GM12873 (cell line): ENCODE measurements around the gene ITGBL1.

ENCODE experiments used
- TF ChIP-seq, protein P1 (sequence below): IDR thresholded peaks from 2 replicates; pipeline ENCODE4 v1.5.1; 2012; ENCODE audit warnings: low read depth, mild to moderate bottlenecking, moderate library complexity, low read length, control low read depth; ENCODE audit not compliant: insufficient read depth; ENCODE audit errors: missing control alignments

Gene ITGBL1

DNA sequence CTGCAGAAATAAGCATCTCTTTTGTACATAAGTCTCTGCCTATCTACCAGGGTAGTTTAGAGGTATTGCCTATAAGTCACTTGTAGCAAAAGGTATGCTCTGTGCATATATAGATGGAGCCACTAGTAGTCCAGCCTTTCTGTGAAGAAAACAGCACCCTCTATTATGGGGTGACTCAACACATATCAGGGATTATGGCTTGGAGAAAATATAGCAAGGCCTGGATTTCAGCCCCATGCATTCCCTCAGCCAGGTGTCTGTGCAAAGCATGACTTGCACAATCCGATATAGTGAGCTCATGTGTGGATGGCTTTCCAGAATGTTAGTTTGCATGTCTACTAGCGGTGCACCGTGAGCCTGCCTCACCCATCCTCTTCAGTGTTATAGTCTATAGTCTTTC lies 22.7 kb upstream of the ITGBL1 start:
- TF ChIP-seq, protein P1, sequence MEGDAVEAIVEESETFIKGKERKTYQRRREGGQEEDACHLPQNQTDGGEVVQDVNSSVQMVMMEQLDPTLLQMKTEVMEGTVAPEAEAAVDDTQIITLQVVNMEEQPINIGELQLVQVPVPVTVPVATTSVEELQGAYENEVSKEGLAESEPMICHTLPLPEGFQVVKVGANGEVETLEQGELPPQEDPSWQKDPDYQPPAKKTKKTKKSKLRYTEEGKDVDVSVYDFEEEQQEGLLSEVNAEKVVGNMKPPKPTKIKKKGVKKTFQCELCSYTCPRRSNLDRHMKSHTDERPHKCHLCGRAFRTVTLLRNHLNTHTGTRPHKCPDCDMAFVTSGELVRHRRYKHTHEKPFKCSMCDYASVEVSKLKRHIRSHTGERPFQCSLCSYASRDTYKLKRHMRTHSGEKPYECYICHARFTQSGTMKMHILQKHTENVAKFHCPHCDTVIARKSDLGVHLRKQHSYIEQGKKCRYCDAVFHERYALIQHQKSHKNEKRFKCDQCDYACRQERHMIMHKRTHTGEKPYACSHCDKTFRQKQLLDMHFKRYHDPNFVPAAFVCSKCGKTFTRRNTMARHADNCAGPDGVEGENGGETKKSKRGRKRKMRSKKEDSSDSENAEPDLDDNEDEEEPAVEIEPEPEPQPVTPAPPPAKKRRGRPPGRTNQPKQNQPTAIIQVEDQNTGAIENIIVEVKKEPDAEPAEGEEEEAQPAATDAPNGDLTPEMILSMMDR: no peak

DNA sequence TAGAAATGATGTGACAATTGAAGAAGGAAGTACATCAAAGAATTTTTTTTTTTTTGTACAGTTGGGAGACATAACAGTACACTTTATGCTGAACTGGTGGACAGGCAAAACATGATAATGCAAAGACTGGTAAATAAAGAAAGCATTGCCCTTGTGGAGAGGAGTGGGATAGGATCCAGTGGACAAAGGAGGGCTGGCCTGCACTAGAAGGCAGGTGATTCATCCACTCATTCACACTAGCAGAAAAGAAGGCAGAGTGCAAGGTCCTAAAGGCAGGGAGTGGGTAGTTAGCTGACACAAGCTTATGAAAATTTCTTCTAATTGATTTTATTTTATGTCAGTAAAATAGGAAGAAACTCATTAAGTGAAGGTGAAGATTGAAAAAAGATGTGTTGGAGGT lies 18.6 kb upstream of the ITGBL1 start:
- TF ChIP-seq, protein P1: no peak

DNA sequence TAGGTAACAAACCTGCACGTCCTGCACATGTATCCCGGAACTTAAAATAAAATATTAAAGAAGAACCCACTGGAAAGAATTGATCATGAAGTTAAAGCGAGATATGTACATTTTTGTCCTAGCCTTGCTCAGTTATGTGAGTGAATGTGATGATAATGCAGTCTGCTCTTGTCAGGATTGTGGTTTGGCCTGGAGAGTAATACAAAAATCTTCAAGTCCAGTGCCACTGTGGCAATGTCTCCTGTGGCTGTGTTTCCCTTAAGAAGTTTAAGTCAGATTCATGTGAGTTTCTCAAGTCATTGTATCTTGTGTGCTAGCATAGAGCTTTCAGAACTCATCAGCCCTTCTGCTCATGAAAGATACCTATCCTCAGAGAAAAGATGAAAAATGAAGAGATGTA lies 18.0 kb upstream of the ITGBL1 start:
- TF ChIP-seq, protein P1: no peak

DNA sequence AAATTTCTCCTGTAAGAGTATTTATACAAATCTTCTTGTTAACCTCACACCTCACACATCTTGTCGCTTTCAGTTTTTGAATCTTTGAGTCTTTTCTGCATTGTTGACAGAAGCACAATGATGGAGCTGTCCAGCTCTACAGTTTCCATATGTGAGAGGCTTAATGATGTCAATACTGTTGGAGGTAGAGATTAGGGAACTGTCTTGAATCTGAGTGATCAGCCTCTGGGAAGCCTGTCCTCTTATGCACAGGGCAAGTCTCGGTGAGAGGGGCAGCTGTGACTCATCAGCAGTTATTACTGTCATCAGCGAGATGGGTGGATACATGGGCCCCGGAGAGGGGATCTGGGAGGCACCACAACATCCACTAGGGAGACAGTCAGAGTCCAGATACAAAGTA lies 4.6 kb upstream of the ITGBL1 start:
- TF ChIP-seq, protein P1: no peak

DNA sequence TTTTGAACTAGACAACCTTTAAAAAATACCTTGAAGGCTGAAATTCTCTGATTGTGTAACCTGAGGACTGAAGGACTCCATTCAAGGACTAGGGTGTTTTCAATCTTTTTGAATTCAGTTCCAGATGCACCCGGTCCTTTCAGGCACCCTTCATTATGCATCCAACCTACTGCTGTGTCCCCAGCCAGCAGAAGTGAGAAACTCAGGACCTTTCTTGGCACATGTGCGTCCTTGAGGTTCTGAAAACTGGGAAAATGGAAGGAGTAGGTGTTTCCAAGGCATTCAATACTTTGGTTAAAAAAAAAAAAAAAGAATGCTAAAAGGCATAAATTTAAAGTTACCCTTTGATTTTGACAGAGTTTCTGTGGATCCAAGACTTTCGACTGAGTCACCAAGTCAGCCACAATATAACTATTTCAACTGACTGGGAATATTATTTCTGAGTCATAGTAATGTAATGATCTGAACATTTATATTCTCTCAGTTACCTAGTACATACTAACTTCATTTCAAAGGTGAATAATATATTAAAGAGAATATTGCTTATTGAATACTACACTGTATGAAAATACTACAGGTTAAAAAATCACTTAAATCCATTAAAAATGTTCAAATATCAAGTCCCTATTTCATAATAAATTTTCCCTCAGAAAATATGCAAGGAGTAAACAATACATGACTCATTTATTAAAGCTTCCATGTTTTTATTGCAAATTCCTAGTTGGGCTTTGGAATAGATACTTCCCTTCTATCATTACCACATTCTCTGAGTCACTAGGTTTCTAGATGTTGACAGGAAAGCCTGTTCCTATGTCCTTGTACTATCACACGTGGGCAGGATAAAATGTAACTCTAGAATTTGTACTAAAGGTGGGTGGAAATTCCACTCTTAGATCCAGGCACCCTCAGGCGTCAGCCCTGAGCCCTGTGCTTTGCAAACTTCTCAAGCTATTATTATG lies 2.4 kb upstream of the ITGBL1 start:
- TF ChIP-seq, protein P1: no peak

DNA sequence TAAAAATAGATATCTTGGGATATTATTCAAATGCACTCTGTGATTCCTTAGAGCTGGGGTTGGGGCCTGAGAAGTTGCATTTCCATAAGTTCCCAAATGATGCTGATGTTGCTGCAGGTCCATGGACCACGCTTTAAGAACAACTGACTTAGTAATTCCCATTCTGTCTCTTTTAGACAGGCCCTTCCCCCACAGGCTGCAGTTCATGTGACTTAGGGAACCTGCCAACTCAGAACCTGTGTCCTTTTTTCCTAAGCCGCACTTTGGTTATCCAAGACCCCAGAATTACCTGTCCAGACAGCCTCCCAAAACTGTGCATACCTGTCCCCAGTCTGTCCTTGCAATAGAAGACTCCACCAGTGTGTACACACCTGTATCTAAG lies 1.7 kb upstream of the ITGBL1 start:
- TF ChIP-seq, protein P1: no peak

DNA sequence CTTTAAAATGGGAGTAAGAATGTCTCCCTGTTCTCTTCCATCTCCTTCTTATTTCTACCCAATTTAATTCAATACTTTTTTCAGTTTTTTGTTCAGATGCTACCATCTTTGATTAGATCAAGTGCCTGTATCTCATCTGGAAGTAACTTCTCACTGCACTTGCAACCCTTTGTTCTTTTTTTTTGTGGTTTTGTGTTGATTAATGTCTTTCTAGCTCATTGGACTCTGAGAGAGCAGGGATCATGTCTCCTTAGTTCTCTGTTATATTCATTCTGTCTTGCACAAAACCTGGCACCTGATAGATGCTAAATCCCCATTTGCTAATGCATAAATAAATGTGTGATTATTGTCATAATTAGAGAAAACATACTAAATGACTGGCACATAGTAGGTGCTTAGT lies 834 bp upstream of the ITGBL1 start:
- TF ChIP-seq, protein P1: no peak
